Esophagus muscularis mucosa (tissue), 4 donors: ENCODE results near the gene BTBD9. TPM values are rescaled to one million over a fixed set of nuclear protein-coding genes. Genes with fewer than 3 reads are reported as not detected.

ENCODE experiments used
- DNase-seq: peaks from one replicate; pipeline ENCODE4 v3.0.0-alpha.2; 2017; ENCODE audit errors: extremely low spot score
- H3K27ac ChIP-seq, 4 donors: fragments of 200-600 bp; sonication (generic); replicated peaks in 1 of 4; 1 replicate in 3 of 4; 2 replicates in 1 of 4; pipeline ENCODE4 v1.5.1; 2016 to 2019; ENCODE audit warnings: mild to moderate bottlenecking in 1 of 4
- H3K27me3 ChIP-seq, 4 donors: fragments of 200-600 bp; sonication (generic); one replicate each; pipeline versions ENCODE4 v1.5.1 to v1.6.0; 2016 to 2019
- H3K36me3 ChIP-seq, 4 donors: fragments of 200-600 bp; sonication (generic); one replicate each; pipeline ENCODE4 v1.5.1; 2016 to 2019
- H3K4me1 ChIP-seq, 4 donors: fragments of 200-600 bp; sonication (generic); one replicate each; pipeline ENCODE4 v1.5.1; 2016 to 2019
- H3K4me3 ChIP-seq, 4 donors: fragments of 200-600 bp; sonication (generic); 1 replicate in 2 of 4; 2 replicates in 2 of 4; pipeline ENCODE4 v1.5.1; 2016 to 2019; ENCODE audit warnings: mild to moderate bottlenecking in 4 of 4, moderate library complexity in 1 of 4
- H3K9me3 ChIP-seq, 4 donors: fragments of 200-600 bp; sonication (generic); 1 replicate in 3 of 4; 2 replicates in 1 of 4; pipeline ENCODE4 v1.5.1; 2016 to 2019
- EP300 ChIP-seq: sonication (generic); formaldehyde crosslinking; IDR thresholded peaks from one replicate; pipeline ENCODE4 v1.6.1; 2017; ENCODE audit warnings: antibody characterized with exemption
- POLR2A ChIP-seq: fragments of 450-650 bp; IDR thresholded peaks from one replicate; pipeline ENCODE4 v1.6.1; 2017; ENCODE audit warnings: antibody characterized with exemption, moderate library complexity, mild to moderate bottlenecking, low read depth
- POLR2AphosphoS5 ChIP-seq, 2 donors: sonication (generic); formaldehyde crosslinking; IDR thresholded peaks; one replicate each; pipeline ENCODE4 v1.6.1; 2017; ENCODE audit warnings: antibody characterized with exemption in 2 of 2
- WGBS: methylation state at CpG from one replicate; pipeline ENCODE4 v1.1.5; 2018; 5-methylcytosine and 5-hydroxymethylcytosine counted together
- intact Hi-C: fragments of 100-400 bp; cut with DNase I; formaldehyde crosslinking; loops from one replicate; pipeline ENCODE4 v1.15.1; 2023
- total RNA-seq, 4 donors: library from RNA; depleted of rRNA; stranded (reverse); fragments of >200 nt; gene quantifications; one replicate each; pipeline versions ENCODE4 v1.1.0 to v1.2.1, GENCODE V29; 2016
- TF ChIP-seq, protein P1 (sequence below), 3 experiments: fragments of 200-600 bp in 2 of 3; fragments of 450-650 bp in 1 of 3; sonication (generic) in 2 of 3; IDR thresholded peaks; one replicate each; pipeline ENCODE4 v1.5.1; 2017 to 2019; ENCODE audit warnings: antibody characterized with exemption in 3 of 3, mild to moderate bottlenecking in 2 of 3, moderate library complexity in 1 of 3

The BTBD9 gene
- total RNA-seq, 4 donors from 2014 or later, result 9.4 to 14.1 (median 11.2) TPM

DNA sequence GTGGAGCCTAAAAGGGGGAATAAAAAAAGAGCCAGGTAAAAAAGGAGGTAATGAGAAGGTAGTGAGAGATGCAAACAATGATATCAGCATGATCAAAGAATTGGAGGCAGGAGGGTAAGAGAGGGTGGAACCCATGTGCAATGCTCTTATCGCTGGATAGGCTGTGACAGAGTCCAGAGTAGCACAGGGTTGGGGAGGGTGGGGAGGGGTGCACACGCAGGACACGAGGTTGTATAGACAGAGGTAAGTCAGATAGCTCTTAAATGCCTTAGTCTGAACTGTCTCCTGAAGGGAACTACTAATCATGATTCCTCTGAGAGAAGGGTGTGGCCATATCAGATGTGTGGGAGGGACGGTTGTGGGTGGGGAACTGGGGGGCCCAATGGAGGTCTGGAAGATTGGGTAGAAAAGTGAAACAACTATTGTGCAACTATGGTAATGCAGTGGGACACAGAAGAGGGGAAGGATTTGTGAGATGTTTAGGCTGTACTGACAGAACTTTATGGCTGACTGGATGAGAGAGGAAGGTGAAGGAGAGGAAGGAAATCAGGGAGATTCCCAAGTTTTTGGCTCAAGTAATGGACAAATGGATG is 354.8 kb downstream of the BTBD9 start:
- Histone ChIP-seq H3K27ac (no peak overlapping the region), H3K4me3 (no peak overlapping the region), H3K27me3 (no peaks in the 10 kb centered on the region), H3K4me1 (peaks cover 0 to 7% (median 2%) of the 10 kb centered on the region in 4 donors), H3K36me3 (peaks cover 0 to 10% (median 0%) of the 10 kb centered on the region in 4 donors), H3K9me3 (no peaks in the 10 kb centered on the region)
- intact Hi-C loops, result no loop called here
- 91% methylated on average over 4 of the region's 4 CpGs for WGBS
- no peak for DNase-seq
- TF ChIP-seq EP300, result no peak
- no peak for TF ChIP-seq POLR2AphosphoS5 (IDR thresholded peaks at IDR 0.05)
- TF ChIP-seq, protein P1, sequence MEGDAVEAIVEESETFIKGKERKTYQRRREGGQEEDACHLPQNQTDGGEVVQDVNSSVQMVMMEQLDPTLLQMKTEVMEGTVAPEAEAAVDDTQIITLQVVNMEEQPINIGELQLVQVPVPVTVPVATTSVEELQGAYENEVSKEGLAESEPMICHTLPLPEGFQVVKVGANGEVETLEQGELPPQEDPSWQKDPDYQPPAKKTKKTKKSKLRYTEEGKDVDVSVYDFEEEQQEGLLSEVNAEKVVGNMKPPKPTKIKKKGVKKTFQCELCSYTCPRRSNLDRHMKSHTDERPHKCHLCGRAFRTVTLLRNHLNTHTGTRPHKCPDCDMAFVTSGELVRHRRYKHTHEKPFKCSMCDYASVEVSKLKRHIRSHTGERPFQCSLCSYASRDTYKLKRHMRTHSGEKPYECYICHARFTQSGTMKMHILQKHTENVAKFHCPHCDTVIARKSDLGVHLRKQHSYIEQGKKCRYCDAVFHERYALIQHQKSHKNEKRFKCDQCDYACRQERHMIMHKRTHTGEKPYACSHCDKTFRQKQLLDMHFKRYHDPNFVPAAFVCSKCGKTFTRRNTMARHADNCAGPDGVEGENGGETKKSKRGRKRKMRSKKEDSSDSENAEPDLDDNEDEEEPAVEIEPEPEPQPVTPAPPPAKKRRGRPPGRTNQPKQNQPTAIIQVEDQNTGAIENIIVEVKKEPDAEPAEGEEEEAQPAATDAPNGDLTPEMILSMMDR (IDR thresholded peaks at IDR 0.05), result no peak
- TF ChIP-seq POLR2A, result no peak

DNA sequence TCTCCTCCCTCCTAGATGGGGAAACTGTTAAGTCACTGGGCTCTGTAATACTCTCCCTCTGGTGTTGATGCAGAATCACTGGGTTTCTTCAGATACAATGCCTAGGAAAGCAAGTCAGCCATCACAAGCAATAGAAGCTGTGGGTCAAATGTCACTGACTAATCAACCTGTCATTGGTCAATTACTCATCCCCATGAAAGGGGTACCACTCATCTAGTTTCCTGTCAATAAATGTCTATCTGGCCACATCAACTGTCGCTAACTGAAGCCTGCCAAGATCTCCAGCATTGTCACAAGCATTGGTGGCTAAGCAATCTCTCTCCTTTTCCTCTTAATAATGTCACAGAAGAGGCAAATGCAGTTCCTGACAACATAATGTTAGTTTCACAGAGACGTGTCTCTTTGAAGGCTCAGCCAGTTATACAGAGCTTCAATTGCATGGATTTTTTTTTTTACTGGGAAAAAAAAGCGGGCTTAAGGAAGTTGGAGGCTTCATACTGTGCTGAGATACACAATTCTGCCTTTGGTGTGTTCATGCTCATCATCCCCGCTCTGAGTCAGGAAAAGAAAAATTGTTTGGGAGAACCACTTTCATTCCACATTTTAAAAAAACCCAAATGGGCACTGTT is 355.9 kb downstream of the BTBD9 start:
- WGBS, result 93% methylated on average over 4 of the region's 4 CpGs
- DNase-seq, result no peak
- Histone ChIP-seq H3K27ac (no peak overlapping the region), H3K4me3 (no peak overlapping the region), H3K9me3 (no peaks in the 10 kb centered on the region), H3K27me3 (no peaks in the 10 kb centered on the region), H3K36me3 (peaks cover 0 to 10% (median 0%) of the 10 kb centered on the region in 4 donors), H3K4me1 (peaks cover 0 to 6% (median 0%) of the 10 kb centered on the region in 4 donors)
- intact Hi-C loops, result no loop called here
- no peak for TF ChIP-seq EP300
- no peak for TF ChIP-seq POLR2A
- TF ChIP-seq POLR2AphosphoS5 (IDR thresholded peaks at IDR 0.05), result no peak
- TF ChIP-seq, protein P1 (IDR thresholded peaks at IDR 0.05), result no peak

DNA sequence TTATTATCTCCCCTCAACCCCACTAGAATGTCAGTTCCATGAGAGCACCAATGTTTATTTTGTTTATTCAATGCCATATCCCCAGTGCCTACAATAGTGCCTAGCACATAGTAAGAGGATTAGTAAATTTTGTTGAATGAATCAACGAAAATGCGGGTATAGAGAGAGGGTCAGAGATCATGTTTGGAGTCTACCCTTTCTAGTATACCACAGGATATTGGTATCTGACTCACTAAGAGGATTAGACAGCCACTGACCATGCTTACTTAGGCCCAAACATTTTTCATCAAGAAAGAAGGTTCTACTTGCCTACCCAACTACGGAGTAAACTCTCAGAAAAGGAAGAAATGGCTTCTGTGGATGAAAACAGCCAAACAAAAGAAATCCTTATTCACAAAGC is 356.8 kb downstream of the BTBD9 start:
- Histone ChIP-seq H3K4me1 (peaks cover 0 to 6% (median 0%) of the 10 kb centered on the region in 4 donors), H3K4me3 (no peak overlapping the region), H3K36me3 (peaks cover 0 to 8% (median 0%) of the 10 kb centered on the region in 4 donors), H3K27me3 (no peaks in the 10 kb centered on the region), H3K9me3 (no peaks in the 10 kb centered on the region), H3K27ac (no peak overlapping the region)
- intact Hi-C loops, result no loop called here
- DNase-seq, result no peak
- WGBS, result 99% methylated on average over 3 of the region's 3 CpGs
- TF ChIP-seq EP300 (no peak), POLR2AphosphoS5 (IDR thresholded peaks at IDR 0.05) (no peak), POLR2A (no peak)
- TF ChIP-seq, protein P1 (IDR thresholded peaks at IDR 0.05), result no peak

DNA sequence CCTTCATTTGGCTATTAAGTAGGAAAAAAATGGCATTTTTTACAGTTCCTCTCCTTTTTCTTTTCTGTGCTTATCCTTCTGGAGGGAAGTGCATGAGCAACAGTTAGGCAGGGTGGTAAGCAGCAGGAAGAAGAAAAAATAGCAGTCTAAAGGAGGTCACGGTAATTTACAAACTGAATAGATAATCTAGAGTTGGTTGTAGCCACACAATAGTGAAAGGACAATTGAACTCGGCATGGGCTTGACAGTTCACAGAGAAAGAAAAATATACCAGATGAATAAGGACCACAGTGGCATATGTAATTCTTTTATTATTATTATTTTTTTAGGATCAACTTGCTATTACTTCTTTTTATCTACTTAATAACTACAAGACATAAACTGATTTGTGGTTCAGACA is 358.6 kb downstream of the BTBD9 start:
- H3K36me3 ChIP-seq, result peaks cover 0 to 7% (median 0%) of the 10 kb centered on the region in 4 donors
- H3K27ac ChIP-seq, result no peak overlapping the region
- H3K27me3 ChIP-seq, result no peaks in the 10 kb centered on the region
- H3K9me3 ChIP-seq, result no peaks in the 10 kb centered on the region
- TF ChIP-seq, protein P1 (IDR thresholded peaks at IDR 0.05), result no peak
- TF ChIP-seq POLR2A (no peak), EP300 (no peak), POLR2AphosphoS5 (IDR thresholded peaks at IDR 0.05) (no peak)
- intact Hi-C loops, result no loop called here
- H3K4me1 ChIP-seq, result peaks cover 0 to 6% (median 0%) of the 10 kb centered on the region in 4 donors
- H3K4me3 ChIP-seq, result no peak overlapping the region
- DNase-seq, result no peak
- WGBS, result 53% methylated on average over 2 of the region's 2 CpGs
